HG03280 (cell line): ENCODE measurements around the gene TEKT4.
"Not testable (repeated sequence)": the region's sequence is repeated elsewhere in the genome, so short reads cannot be mapped to it uniquely, and the experiment has no call there.

Experiments used
- ATAC-seq: cut with Tn5 transposase; IDR thresholded peaks from one replicate; pipeline ENCODE4 v1.9.1; 2021; ENCODE audit warnings: mild to moderate bottlenecking, moderate library complexity; ENCODE audit not compliant: unreplicated experiment

The TEKT4 gene, protein sequence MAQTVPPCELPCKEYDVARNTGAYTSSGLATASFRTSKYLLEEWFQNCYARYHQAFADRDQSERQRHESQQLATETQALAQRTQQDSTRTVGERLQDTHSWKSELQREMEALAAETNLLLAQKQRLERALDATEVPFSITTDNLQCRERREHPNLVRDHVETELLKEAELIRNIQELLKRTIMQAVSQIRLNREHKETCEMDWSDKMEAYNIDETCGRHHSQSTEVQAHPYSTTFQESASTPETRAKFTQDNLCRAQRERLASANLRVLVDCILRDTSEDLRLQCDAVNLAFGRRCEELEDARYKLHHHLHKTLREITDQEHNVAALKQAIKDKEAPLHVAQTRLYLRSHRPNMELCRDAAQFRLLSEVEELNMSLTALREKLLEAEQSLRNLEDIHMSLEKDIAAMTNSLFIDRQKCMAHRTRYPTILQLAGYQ

DNA sequence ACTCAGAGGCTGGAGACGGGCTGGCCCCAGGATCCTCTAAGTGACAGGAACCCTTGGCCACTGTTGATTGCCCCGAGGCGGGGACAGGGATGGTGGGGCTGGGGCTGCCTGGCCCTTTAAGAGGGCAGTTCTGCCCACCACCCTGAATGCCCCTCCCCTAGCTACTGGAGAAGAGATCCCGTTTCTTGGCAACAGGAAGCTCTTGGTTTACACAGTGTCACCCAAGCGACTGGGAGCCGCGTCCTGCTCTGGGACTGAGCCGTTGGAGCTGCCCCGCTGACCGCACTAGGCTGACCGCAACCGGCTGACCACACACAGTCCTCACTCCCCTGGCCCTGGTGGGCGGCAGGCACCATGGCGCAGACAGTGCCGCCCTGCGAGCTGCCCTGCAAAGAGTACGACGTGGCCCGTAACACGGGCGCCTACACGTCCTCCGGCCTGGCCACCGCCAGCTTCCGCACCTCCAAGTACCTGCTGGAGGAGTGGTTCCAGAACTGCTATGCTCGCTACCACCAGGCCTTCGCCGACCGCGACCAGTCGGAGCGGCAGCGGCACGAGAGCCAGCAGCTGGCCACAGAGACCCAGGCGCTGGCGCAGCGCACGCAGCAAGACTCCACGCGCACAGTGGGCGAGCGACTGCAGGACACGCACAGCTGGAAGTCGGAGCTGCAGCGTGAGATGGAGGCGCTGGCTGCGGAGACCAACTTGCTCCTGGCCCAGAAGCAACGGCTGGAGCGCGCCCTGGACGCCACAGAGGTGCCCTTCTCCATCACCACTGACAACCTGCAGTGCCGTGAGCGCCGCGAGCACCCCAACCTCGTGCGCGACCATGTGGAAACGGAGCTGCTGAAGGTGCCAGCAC lies at the start of gene TEKT4:
TSS of gene TEKT4 (plus strand) at position 205 of the 862 bp plus-strand sequence. CDS start at position 355, 150 bp downstream.
- no peak for ATAC-seq

DNA sequence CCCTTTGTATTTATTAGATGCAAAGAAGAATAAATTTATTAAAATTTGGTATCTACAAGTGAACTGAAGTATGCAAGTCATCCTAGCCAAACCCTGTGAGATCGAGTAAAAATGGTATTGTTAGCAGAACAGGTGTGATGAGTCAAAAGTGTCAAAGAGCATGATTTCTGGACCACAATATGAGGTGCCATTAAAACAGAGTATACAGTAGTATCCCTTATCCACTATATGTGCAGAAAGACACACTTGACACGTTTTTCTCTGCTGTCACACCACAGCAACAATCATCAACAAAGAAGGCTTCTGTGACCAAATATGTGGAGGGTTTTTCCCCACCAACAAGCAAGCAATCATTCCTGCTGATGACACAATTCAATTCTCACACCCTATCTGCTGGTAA lies 32.0 kb upstream of the TEKT4 start:
- not testable (repeated sequence) for ATAC-seq

DNA sequence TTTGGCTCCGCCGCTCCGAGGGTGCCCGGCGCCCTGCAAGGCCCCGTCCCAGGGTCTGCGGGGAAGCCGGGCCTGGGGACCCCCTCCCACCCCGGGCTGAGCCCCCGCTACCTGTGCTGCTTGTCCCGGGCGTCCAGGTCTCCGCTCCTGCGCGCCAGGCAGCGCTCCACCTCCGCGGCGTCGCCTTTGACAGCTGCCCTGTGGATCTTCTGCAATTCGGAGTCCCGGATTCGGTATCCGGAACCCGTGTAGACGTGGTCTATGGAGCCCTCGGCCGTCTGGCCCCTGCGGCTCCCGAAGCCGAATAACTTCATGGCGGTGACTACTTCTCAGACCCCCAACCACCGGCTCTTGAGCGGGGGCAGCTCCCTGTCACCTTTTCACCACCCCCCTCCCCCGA lies 14.4 kb upstream of the TEKT4 start:
- ATAC-seq, result not testable (repeated sequence)

DNA sequence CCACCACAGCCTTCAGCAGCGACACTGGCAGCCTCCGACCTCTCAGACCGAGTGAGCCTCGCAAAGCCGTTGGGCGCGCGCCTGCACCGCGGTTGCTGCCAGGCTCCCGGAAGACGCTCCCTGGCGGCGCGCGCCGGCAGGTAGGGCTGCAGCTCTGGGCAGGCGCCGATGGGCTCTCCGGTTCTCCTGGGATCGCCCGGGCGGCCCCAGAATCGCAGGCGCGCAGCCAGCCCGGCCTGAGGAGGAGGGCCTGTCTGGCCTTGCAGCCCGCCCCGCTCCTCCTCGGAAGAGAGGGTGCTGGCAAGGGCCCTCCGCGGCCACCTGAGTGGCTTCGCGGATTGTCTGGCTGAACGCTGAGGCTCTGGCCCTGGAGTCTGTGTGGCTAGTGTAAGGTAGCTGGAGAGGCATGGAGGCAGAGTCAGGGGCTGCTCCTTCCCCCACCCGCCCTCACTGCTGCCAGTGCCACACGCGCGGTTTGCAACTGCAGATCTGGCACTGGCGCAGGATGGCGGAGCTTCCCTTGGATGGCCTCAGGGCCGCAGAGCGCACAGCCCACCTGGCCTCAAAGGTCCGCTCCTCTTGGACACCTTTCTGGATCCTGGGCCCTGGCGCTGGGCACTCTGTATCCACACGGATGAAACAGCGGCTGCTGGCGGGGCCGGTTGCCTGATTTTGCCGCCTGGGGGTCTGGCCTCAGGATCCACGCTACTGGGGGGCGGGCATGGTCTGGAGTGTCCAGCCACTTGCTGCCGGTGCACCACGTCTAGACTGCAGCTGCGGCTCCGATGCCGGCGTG lies 13.7 kb upstream of the TEKT4 start:
- not testable (repeated sequence) for ATAC-seq

- ATAC-seq, result not testable (repeated sequence)
Measured at GRCh38 chr2:94858163-94858888, 12.9 kb upstream of the TEKT4 start.

DNA sequence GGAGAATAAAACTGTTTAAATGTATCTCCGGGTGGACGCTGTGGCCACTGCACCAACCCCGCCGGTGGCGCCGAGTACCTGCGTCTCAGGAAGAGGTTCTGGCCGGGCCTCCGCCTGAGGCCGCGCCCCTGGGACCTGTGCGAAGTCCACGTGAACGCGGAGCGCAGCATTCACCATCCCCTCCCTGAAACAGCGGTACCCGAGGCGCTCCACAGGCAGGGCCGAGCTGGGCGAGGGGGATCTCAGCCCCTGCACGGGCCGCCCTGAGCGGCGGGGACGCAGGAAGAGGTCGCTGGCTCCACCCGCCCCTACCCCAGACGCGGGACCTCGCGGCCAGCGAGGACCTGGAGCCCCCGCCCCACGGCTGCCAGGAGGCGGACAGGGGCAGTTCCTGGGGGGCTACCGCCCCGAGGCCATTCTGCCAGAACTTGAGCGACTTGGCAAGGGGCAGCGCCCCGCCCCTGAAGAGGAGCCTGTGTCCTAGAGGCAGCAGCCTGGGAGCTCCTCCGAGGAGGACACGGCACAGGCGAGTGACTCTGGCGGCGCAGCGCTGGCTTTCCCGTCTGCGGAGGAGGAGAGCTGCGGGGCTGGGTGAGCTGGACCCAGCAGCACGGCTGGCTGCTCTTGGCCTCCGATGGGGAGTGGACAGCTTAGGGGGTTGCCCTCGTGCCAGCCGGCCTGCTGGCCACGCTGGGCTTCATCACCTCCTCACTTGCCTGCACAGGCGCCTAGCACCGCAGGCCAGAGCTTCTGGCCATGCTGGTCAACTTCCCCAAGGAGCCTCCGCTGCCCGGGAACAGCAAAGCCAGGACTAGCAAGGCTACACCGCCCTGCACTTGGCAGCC lies 9.7 kb upstream of the TEKT4 start:
- no peak for ATAC-seq

- ATAC-seq, result not testable (repeated sequence)
Measured at GRCh38 chr2:94862903-94863302, 8.3 kb upstream of the TEKT4 start.

GRCh38 chr2:94869131-94869530 lies 2.1 kb upstream of the TEKT4 start:
- ATAC-seq, result no peak

DNA sequence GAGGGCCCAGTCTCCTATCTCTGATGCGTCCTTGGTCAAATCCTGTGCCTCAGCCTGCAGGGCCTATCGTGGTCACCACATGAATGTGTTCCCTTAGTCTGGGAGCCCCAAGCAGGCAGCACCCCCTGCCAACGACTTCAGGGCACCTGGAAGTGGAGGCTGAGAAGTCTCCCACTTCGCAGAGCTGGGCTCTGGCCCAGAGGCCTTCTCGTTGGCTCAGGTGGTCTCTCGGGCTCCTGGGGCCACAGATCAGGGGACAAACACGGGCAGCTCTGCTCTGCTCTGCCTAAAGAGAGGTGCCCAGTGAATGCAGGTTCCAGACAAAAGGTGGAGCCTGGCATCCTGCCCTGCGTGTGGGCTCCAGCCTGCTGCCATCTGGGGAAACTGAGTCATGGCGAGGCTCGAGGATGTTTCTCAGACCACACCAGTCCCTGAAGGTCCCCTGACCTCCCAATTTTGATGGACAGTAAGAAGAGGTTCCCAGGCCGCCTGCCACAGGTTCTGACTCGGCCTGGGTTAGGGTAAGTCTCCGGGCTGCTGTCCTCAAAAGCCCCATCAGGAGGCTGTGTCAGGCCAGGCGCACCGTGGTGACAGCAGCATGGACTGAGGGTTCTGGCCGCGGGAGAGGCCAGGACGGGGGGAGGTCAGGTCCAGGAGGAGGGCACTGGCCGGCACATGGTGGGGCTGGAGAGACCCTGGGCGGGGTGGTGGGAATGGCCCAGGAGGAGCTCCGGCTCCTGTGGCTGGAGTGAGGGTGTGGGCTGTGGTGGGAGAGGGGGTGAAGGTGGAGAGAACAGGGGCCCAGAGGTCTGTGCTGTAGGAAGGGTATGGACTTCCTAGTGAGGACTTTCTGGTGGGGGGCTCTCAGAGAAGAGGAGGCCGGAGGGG lies 1.4 kb upstream of the TEKT4 start:
- no peak for ATAC-seq

GRCh38 chr2:94870440-94871225 lies 597 bp upstream of the TEKT4 start:
- no peak for ATAC-seq

- ATAC-seq, result no peak
Measured at GRCh38 chr2:94872088-94872618, 923 bp downstream of the TEKT4 start.

GRCh38 chr2:94872676-94873361 lies 1.6 kb downstream of the TEKT4 start:
- ATAC-seq, result no peak

DNA sequence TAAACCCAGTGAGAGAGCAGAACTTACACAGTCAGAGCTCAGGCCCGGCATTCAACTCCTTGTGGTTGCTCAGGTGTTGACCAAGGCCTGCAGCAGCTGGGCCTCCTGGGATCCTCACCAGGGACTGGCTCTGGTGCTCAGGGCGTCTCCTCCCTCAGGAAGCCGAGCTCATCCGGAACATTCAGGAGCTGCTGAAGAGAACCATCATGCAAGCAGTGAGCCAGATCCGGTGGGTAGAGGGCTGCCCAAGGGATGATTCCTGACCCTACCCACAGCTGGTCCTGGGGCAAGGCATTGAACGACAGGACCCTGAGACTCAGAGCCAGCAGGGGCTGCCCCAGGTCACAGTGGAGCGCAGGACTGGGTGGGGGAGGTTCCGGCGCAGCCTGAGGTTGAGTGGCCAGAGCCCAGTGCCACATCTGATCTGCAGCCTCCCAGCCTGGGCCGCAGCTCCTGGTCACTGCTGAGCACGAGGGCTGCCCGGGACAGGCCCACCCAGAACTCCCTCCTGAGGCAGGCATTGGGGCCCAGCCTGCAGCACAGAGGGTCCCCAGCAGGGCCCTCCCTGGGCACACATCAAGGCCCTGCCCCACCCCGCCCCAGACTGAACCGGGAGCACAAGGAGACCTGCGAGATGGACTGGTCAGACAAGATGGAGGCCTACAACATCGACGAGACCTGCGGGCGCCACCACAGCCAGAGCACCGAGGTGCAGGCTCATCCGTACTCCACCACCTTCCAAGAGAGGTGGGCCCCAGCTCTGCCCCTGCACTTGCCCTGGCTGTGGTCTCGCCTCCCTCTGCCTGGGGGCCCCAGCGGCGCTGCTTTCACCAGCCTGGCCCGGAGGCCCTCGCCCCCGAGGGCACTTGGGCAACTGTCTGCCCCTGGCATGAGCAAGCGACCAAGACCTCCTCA lies 2.4 kb downstream of the TEKT4 start:
- peak; percentile 14 for ATAC-seq

GRCh38 chr2:94874277-94874997 lies 3.2 kb downstream of the TEKT4 start:
- ATAC-seq, result peak; percentile 85
